ENCODE results near the gene CELSR2. TPM values are rescaled to one million over a fixed set of nuclear protein-coding genes. Genes with fewer than 3 reads are reported as not detected.

CELSR2 gene
- total RNA-seq, 6 experiments from 2014 or later, result 1.2 to 1.7 (median 1.4) TPM

- H3K27ac Mint-ChIP-seq, result peak overlapping the region; percentile 43; the same call in 1 of the 2 replicates
- H3K27me3 Mint-ChIP-seq (ENCODE audit: insufficient read depth), result no peaks in the 10 kb centered on the region; the same call in 1 of the 2 replicates
- peaks cover 18% of the 10 kb centered on the region for H3K4me1 Mint-ChIP-seq (ENCODE audit: low read depth)
- no peak for DNase-seq
- no peaks in the 10 kb centered on the region for H3K36me3 Mint-ChIP-seq (ENCODE audit: low read depth)
- no peak for TF ChIP-seq CTCF (IDR thresholded peaks at IDR 0.05)
- H3K9me3 Mint-ChIP-seq, result no peaks in the 10 kb centered on the region
- H3K4me3 Mint-ChIP-seq, result no peak overlapping the region
Observed at GRCh38 chr1:109253803-109254620, 4.7 kb downstream of the CELSR2 start.

GRCh38 chr1:109254621-109255096, 5.3 kb downstream of the CELSR2 start:
- Mint-ChIP-seq H3K4me3 (no peak overlapping the region), H3K9me3 (no peaks in the 10 kb centered on the region), H3K27ac (no peak overlapping the region), H3K4me1 (ENCODE audit: low read depth) (peaks cover 15% of the 10 kb centered on the region), H3K27me3 (ENCODE audit: insufficient read depth) (no peaks in the 10 kb centered on the region; the same call in 1 of the 2 replicates), H3K36me3 (ENCODE audit: low read depth) (no peaks in the 10 kb centered on the region)
- TF ChIP-seq CTCF (IDR thresholded peaks at IDR 0.05), result no peak
- no peak for DNase-seq

- H3K4me3 Mint-ChIP-seq, result no peak overlapping the region
- no peak for DNase-seq
- no peak overlapping the region for H3K27ac Mint-ChIP-seq
Observed at GRCh38 chr1:109255097-109255651, 5.8 kb downstream of the CELSR2 start.

GRCh38 chr1:109255678-109256077, 6.3 kb downstream of the CELSR2 start:
- Mint-ChIP-seq H3K4me3 (no peak overlapping the region), H3K4me1 (ENCODE audit: low read depth) (peaks cover 15% of the 10 kb centered on the region), H3K27ac (no peak overlapping the region), H3K9me3 (no peaks in the 10 kb centered on the region), H3K36me3 (ENCODE audit: low read depth) (no peaks in the 10 kb centered on the region), H3K27me3 (ENCODE audit: insufficient read depth) (no peaks in the 10 kb centered on the region; the same call in 1 of the 2 replicates)
- no peak for TF ChIP-seq CTCF (IDR thresholded peaks at IDR 0.05)
- DNase-seq, result no peak

More at GRCh38 chr1:109255097-109255651, 5.8 kb downstream of the CELSR2 start:
- no peaks in the 10 kb centered on the region for H3K36me3 Mint-ChIP-seq (ENCODE audit: low read depth)
- H3K9me3 Mint-ChIP-seq, result no peaks in the 10 kb centered on the region
- H3K4me1 Mint-ChIP-seq (ENCODE audit: low read depth), result peaks cover 15% of the 10 kb centered on the region
- TF ChIP-seq CTCF (IDR thresholded peaks at IDR 0.05), result no peak
- H3K27me3 Mint-ChIP-seq (ENCODE audit: insufficient read depth), result no peaks in the 10 kb centered on the region; the same call in 1 of the 2 replicates

- no peaks in the 10 kb centered on the region for H3K36me3 Mint-ChIP-seq (ENCODE audit: low read depth)
- peaks cover 15% of the 10 kb centered on the region for H3K4me1 Mint-ChIP-seq (ENCODE audit: low read depth)
- no peak for TF ChIP-seq CTCF (IDR thresholded peaks at IDR 0.05)
- no peak for DNase-seq
- H3K4me3 Mint-ChIP-seq, result no peak overlapping the region
- H3K27me3 Mint-ChIP-seq (ENCODE audit: insufficient read depth), result no peaks in the 10 kb centered on the region; the same call in 1 of the 2 replicates
- H3K9me3 Mint-ChIP-seq, result no peaks in the 10 kb centered on the region
- H3K27ac Mint-ChIP-seq, result no peak overlapping the region
Observed at GRCh38 chr1:109256085-109256484, 6.7 kb downstream of the CELSR2 start.

All from HFFc6 (cell line).